HT1080 (cell line): Measurements from ENCODE around the gene ABCC1. TPM values are rescaled to one million over a fixed set of nuclear protein-coding genes. Genes with fewer than 3 reads are reported as not detected.

Source experiments
- DNase-seq: peaks from one replicate; pipeline ENCODE4 v3.0.0-alpha.2; 2015; ENCODE audit warnings: low read depth
- total RNA-seq: library from RNA; depleted of rRNA; stranded (reverse); fragments of >200 nt; shearing (Covaris generic); gene quantifications from 2 replicates; pipeline ENCODE4 v1.2.3, GENCODE V29; 2014

Gene ABCC1
- total RNA-seq, 1 experiment from 2014 or later: 13.3 TPM

DNA sequence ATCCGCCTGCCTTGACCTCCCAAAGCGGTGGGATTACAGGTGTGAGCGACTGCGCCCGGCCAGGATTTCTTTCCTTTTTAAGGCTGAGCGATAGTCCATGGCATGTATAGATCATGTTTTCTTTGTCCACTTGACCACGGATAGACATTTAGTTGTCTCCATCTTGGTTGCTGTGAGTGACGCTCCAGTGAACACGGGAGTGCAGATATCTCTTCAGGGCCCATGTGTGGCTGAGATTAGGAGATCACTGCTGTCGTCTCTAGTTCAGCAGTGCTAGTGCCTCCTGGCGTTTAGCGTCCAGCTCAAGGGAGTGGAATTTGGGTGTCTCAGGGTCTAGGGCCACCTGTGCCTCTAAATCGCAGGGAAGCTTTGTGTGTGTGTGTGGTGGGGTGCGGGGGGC lies 41.5 kb downstream of the ABCC1 start:
- DNase-seq: no peak

DNA sequence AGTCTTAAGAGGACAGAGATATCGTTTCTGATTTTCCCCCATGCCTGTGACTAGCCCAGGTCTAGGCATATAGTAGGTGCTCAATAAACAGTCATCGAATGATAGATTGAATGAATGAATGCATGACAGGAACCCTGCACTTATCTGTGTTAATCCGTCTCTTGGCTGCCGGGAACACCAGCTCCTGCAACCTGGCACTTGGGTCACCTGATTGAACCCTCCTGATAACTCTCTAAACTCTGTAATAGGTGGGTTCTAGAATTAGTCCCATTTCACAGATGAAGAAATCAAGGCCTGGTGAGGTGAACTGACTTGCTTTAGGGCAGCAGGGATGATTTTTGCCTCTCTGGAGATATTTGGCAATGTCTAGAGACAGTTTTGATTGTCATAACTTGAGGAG lies 43.7 kb downstream of the ABCC1 start:
- DNase-seq: no peak

DNA sequence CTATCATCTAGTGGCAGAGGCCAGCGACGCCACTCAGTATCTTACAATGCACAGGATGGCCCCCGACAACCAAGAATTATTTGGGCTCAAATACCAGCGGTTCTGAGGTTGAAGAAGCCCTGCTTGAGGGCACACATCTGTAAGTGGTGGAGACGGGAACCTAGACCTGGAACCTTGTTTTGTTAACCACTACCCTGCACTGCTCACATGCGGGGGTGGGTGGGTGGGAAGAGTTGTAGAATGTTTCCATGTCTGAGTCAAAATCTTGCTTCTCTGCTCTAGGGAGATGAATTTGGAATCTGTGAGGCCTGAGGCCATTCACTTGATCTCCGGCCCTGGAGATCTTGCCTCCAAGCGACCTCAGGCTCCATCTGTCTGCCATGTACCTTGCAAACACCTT lies 44.1 kb downstream of the ABCC1 start:
- no peak for DNase-seq

DNA sequence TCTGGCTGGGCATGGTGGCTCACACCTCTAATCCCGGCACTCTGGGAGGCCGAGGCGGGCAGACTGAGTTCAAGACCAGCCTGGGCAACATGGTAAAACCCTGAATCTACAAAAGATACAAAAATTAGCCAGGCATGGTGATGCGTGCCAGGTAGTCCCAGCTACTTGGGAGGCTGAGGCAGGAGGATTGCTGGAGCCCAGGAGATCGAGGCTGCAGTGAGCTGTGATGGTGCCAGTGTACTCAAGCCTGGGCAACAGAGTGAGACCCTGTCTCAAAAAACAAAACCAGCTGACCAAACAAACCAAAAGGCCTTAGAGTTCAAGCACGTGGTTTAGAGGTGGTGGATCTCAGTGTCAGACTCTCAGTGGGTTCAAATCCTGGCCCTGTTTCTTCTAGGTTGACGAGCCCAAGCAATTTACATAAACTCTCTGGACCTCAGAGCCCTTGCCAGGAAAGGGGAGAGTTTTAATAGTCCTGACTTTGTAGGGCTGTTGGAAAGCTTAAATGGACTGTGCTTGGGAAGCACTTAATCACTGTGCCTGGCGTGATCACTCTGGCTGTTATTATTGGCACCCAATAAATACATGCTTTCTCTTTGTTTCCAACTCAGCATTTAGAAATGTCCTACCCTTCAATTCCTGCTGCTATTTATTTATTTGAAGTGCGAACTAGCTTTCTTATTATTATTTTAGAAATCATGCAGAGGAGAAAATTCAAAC lies 44.7 kb downstream of the ABCC1 start:
- DNase-seq: no peak

DNA sequence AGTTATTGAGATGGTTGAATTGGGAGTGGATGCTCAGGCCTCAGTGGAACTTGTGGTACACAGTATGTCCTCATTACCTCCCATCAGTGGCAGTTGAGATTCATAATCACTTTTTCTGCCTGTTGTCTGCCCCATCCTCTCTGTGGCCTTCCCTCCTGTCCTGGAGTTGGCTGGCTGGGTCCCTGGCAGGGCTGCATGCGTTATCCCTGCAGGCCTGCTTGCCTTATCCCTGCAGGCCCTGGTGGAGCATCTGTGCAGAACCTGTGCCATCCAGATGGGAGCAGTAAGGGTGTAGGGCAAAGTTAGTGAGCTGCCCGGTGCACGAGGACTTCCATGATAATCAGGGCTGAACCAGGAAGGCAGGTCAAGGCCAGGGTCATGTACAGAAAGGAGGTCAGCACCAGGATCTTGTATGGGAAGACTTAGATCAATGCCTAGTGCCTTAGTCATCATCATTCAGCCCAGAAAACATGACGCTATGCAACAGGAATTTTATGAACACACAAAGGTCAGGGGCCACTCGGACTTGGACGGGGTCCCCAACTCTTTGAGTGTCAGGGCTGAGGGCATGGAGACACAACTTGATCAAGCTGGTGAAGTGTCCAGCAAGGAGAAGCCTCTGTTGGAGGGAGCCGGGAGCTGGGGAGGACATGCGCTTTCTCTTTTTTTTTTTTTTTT lies 47.2 kb downstream of the ABCC1 start:
- DNase-seq: peak; percentile 84

DNA sequence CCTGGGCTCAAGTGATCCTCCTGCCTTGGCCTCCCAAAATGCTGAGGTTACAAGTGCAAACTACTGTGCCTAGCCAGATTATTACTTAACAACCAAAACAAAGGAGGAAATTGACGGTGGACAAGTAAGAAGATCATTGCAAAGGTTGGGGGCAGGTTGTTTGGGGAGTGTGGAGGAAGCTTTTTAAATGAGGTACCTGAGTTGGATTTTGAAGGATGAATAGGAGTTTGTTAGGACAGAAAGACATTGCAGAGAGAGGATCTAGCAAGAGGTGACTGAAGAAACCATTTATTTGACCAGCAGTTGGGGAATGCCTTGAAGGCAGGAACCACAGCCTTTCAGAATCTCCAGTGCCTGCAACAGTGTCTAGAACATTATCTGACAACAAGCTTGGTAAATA lies 51.3 kb downstream of the ABCC1 start:
- DNase-seq: no peak

DNA sequence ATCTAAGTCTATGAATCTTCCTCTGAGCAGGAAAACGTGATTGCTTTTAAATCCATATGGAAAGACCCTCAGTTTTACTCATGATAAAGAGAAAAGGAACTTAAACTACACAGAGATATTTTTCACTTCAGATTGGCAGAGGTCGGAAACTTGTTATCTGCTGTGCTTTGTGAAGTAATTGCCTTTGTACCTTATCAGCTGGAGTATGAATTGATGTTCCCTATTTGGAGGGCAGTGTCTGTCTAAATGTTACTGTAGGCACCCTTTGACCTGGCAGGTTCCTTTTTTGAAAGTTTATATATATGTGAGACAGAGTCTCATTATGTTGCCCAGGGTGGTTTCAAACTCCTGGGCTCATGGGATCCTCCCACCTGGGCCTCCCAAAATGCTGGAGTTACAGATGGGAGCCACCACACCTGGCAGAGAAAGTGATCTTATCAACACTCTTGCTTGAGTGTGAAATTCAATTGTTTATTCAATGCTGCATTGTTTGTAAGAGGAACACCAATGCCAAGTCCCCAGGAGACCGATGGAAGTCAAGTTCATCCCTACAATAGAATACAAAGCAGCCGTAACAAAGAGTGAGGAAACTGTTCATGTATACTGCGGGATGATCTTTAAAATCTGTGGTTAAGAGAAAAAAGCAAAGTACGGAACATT lies 52.3 kb downstream of the ABCC1 start:
- no peak for DNase-seq

DNA sequence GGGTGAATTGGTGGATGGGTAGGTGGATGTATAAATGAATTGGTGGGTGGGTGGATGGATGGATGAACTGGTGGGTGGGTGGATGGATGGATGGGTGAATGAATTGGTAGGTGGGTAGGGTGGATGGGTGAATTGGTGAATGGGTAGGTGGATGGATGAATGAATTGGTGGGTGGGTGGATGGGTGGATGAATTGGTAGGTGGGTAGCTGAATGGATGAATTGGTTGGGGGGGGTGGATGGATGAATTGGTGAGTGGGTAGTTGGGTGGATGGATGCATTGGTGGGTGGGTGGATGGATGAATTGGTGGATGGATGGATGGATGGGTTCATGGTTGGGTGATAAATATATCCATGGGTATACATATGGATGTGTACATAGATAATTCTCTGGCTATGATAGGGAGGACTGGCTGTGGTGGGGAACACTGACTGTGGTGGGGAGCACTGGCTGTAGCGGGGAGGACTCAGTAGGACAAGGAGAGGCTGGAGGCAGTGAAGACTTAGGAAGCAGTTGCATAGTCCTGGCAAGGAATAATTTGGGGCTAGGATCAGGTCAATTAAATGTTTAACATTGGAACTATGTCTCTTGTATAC lies 54.4 kb downstream of the ABCC1 start:
- DNase-seq: no peak

DNA sequence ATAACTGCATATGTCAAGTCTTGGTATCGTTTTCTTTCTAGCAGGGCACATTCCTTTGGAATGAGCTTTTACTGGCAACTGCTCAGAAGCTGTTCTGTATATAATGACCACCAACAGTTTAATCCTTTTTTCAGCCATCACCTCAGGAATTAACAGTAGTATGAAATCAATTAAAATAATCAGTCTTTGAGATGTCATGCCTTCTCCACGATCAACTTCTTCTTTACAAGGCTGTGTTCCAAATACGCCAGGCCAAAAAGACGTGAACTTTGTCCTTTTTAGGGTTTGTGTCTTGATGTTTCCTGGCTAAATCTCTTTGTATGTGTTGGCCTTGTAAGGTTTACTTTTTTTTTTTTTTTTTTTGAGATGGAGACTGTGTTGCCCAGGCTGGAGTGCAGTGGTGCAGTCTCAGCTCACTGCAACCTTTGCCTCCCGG lies 54.9 kb downstream of the ABCC1 start:
- peak; percentile 68 for DNase-seq

DNA sequence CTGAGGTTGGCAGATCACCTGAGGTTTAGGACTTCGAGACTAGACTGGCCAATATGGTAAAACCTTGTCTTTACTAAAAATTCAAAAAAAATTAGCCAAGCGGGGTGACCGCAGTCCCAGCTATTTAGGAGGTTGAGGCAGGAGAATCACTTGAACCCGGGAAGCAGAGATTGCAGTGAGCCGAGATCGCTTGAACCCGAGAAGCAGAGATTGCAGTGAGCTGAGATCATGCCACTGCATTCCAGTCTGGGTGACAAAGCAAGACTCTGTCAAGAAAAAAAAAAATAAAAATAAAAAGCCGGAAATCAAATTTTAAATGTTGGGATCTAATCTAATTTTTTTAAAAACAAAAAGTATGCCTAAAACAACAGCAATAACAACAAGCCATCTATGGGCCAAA lies 56.3 kb downstream of the ABCC1 start:
- DNase-seq: no peak

DNA sequence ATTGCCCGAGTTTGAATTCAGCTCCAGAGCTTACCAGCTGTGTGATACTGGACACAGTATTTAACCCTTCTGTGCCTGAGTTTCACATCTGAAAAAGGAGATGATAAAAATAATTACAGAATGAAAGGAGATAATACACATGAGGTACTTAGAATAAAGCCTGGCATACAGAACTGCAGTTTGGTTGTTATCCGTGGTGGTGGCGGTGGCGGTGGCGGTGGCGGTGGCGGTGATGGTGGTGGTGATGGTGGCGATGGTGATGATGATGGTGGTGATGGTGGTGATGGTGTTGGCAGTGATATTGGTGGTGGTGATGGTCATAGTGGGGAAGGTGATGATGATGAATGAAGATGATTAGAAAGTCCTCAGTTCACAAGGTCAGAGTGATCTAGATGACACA lies 57.2 kb downstream of the ABCC1 start:
- no peak for DNase-seq

DNA sequence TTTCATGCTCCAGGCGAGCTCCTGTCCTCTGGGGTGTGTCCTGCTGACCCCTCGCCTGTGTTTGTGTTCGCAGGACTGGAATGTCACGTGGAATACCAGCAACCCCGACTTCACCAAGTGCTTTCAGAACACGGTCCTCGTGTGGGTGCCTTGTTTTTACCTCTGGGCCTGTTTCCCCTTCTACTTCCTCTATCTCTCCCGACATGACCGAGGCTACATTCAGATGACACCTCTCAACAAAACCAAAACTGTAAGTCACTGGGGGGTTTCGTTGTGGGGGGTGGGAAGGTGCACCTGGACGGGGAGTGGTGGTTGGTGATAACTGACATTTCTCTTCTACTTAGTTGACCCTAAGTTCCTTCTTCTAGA lies 58.3 kb downstream of the ABCC1 start:
- DNase-seq: no peak

DNA sequence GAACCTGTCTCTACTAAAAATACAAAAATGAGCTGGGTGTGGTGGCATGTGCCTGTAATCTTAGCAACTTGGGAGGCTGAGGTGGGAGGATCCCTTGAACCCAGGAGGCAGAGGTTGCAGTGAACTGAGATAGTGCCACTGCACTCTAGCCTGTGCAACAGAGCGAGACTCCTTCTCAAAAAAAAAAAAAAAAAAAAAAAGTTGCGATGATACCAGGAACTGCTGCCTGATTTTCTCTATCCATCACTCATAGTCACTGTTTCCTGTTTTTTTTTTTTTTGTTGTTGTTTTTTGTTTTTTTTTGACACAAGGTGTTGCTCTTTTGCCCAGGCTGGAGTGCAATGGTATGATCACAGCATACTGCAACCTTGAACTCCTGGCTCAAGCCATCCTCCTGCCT lies 59.2 kb downstream of the ABCC1 start:
- no peak for DNase-seq

DNA sequence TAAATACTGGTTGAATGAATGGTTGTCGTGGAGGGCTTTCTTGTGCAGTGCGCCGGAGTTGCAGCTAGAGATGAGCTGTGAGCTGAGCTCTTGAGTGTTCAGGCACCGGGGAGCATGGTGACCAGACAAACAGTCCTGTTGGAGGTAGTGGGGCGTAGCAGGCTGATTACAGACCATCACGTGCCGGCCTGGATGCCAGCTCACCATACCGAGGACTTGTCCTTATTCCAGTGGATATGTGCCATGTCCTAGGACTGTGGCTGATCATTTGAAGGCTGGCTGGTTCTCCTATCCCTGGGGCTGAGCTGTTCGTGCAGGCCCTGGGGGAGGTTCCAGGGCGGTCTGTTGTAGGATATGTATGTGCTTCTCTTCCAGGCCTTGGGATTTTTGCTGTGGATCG lies 60.0 kb downstream of the ABCC1 start:
- DNase-seq: no peak

DNA sequence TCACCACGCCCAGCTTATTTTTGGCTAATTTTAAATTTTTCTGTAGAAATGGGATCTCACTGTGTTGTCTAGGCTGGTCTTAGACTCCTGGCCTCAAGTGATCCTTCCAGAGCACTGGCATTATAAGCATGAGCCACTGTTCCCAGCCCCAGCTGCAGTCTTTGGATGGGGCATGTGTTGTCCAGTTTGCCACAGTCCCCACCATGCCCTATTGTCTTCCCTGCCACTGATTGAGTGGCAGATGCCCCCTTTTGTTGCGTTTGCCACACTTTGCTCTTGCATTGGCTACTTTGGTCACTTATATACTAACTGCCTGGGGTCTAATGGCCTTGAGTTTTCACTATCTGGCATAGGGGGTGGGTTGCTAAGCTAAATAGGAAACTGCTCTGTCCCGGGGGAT lies 60.8 kb downstream of the ABCC1 start:
- no peak for DNase-seq

DNA sequence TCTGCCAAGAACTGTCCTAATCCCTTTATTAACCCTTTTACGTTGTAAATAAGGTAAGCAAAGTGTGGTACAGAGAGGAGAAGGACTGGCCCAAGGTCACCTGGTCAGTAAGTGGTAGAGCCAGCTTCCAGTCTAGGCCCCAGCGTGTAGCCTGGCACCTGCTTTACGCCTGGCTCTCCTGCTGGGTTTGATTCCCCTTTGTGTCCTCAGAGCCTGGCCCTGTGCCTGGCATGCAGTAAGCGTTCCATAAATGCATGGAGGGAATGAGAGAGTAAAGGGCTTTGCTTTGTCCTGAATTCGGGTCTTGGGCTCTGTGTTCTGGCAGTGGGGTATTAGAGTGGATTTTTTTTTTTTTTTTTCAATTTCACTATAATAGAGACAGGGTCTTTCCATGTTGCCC lies 62.7 kb downstream of the ABCC1 start:
- no peak for DNase-seq

DNA sequence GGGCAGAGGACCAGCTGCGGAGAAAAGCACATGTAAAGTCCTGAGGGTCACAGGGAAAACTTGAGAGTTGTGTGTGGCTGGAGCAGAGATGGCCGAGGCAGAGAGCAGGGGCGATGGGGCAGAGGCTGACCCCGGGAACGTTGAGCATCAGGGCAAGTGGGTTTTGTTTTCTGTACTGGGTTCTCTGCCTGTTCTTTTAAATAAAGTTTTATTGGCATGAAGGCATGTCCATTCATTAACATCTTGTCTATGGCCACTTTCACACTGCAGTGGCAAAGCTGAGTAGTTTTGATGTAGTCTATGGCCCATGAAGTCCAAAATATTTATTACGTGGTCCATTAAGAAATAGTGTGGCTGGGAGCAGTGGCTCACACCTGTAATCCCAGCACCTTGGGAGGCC lies 64.4 kb downstream of the ABCC1 start:
- no peak for DNase-seq

DNA sequence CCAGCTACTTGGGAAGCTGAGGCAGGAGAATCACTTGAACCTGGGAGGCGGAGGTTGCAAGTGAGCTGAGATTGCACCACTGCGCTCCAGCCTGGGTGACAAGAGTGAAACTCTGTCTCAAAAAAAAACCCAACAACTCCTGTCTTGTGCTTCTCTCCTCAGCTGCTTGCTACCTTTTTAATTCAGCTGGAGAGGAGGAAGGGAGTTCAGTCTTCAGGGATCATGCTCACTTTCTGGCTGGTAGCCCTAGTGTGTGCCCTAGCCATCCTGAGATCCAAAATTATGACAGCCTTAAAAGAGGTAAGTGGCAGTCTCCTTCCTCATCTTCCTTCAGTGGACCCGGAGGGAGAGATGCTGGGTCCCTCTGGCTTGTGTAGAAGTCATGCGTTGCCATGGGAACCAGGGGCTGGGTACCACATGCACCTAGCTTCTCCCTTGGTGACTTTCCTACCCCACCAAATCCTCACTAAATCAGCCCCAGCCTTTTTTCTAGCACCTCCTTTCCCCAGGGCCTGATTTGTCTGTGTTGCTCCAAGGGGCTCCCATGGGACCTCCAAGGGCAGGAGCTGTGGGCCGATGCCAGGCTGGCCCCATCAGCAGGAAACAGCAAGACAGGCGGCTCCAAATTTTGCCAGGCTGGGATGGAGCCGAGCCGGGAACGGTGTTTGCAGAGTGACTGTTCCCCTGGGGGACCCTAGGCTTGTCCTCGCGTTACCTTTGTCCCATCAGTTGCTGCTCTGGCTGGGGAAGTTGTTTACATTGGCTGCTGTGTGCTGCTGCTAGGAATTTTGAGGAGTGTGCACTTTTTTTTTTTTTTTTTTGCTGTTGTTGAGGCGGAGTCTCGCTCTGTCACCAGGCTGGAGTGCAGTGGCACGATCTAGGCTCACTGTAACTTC lies 65.2 kb downstream of the ABCC1 start:
- DNase-seq: no peak

DNA sequence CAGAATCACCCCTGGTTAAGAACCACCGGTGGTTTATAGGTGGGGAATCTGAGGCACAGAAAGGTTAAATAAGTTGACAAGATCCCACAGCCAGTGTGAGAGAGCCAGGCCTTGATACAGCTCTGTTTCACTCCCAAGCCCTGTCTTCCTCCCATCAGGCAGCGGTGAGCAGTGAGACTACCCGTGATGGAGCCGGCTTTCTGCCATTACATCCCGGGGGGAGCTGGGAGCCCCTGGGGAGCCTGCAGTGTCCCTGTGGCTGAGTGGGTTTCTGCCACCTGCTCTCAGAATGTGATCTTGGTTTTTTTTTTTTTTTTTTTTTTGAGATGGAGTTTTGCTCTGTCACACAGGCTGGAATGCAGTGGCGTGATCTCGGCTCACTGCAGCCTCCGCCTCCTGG lies 66.4 kb downstream of the ABCC1 start:
- no peak for DNase-seq

DNA sequence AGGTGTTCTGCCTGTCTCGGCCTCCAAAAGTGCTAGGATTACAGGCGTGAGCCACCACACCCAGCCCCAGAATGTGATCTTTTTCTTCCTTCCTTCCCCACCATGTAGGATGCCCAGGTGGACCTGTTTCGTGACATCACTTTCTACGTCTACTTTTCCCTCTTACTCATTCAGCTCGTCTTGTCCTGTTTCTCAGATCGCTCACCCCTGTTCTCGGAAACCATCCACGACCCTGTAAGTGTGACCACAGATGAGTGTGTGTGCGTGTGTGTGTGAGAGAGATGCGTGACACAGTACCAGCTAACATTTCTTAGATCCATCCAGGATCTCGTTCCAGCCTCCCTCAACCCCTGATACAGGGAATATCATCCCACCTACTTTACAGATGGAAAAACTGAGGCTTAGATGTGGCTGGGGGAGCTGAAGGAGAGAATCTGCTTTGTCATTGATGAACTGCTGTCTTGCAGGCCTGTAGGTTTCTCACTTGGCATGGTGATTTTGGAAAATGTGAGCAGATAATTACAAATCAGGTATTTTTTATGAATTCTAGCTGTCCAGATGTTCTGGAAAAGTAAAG lies 67.1 kb downstream of the ABCC1 start:
- DNase-seq: no peak

DNA sequence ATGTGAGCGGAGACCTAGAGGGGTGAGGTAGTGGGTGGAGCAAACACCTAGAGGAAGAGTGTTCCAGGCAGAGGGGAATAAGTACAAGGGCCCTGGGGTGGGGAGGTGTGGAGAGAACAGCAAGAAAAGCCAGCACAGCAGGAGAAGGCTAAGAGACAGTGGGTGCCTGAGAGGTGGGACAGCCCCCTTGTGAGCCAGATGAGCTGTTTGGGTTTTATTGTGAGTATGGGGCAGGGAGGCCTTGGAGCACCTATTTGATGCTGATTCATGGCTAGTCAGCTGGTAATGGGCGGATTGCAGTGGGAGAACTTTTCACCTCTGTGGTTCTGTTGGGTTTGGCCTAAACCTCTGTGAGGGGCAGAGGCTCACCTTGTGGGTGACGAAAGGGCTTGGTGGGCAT lies 68.4 kb downstream of the ABCC1 start:
- no peak for DNase-seq
